Fibroblast of villous mesenchyme (primary cell): ENCODE results near the gene PPFIBP1. TPM values are rescaled to one million over a fixed set of nuclear protein-coding genes. Genes with fewer than 3 reads are reported as not detected.
A peak's percentile ranks its signal among the peaks of the same experiment; 100 is the strongest.
"Not testable (repeated sequence)": the region's sequence is repeated elsewhere in the genome, so short reads cannot be mapped to it uniquely, and the experiment has no call there.

Experiments used
- DNase-seq: peaks from one replicate; pipeline ENCODE4 v3.0.0-alpha.2; 2010; ENCODE audit warnings: low read depth
- H3K4me3 ChIP-seq: 2 replicates; pipeline ENCODE4 v1.5.1; 2011; ENCODE audit warnings: low read depth, mild to moderate bottlenecking, low read length
- CTCF ChIP-seq: IDR thresholded peaks from 2 replicates; pipeline ENCODE4 v1.5.1; 2012; ENCODE audit warnings: low read depth, mild to moderate bottlenecking, low read length; ENCODE audit not compliant: insufficient read depth
- total RNA-seq: library from RNA; depleted of rRNA; stranded (reverse); fragments of >200 nt; gene quantifications from 2 replicates; pipeline ENCODE4 v1.2.3, GENCODE V29; 2012

PPFIBP1 gene
- total RNA-seq, 1 donor, result 69.1 TPM

DNA sequence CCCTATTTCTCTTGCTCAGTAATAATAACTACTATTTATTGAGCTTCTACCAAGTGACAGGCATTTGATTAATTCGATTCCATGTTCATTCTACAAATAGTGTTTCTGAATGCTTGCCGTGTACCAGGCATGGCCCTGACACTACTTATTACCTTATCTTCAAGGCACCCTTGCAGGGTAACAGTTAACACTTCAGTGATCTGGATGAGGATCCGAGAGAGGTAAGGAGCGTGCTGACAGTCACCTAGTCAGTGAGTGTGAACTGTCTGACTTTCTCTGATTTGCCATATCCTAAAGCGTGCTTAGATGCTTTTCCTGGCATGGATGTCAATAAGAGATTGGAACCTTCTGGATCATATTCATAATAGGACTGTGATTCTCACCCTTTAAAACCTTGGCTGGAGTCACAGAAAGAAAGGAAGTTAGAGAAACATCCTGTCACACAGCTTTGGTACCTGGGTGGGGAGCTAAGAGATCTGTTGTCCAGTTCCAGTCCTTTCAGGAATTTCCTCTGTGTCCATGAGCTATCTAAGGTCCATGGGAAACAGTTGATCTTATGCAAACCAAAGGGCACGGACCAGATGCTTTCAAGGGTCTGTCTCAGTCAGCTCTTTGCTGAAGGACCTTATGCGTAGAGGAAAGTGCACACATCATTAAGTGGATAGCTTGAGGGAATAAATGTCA is 54.8 kb downstream of the PPFIBP1 start:
- H3K4me3 ChIP-seq, result no peak overlapping the region
- no peak for TF ChIP-seq CTCF
- DNase-seq, result no peak

- TF ChIP-seq CTCF, result no peak
- no peak overlapping the region for H3K4me3 ChIP-seq
- no peak for DNase-seq
Measured at GRCh38 chr12:27580561-27581330, 56.7 kb downstream of the PPFIBP1 start.

DNA sequence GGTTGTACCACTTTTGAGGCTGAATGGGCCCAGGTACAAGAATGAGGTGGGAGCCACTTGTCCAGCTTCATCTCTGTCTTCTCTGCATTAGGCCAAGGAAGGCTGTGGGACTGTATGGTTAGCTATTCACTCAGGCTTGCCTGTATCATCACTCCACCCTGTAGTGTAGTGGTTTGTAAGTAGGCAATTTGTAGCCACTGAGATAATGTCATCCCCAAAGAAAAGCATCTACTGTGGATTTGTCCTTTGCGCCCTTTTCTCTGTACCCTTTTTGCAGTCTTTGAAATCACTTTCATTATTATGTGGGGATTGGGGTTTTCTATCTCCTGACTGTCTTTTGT is 57.3 kb downstream of the PPFIBP1 start:
- DNase-seq, H3K4me3 ChIP-seq: not testable (repeated sequence)

GRCh38 chr12:27581833-27582232 is 57.8 kb downstream of the PPFIBP1 start:
- H3K4me3 ChIP-seq, result not testable (repeated sequence)
- peak; percentile 28 for DNase-seq

DNA sequence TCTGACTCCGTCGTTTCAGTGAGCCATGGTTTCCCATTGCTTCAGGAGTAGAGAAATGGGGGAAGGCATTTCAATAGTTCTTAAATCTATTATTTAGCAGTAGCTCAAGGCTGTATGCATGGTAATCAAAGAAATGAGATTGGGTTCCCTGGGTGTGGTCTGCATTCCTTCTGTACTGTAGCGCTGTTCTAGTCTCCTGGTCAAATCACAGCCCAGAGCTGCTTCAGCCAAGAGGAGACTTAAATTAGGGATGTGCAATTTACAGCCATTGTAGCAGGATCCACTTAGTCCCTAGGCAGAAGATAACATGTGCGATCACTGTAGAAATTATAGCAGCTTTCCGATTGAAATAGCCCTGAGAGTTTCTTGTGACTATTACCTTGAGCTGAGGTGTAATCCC is 58.4 kb downstream of the PPFIBP1 start:
- not testable (repeated sequence) for DNase-seq, H3K4me3 ChIP-seq

- peak; percentile 35 for DNase-seq
- H3K4me3 ChIP-seq, result no peak overlapping the region
- TF ChIP-seq CTCF, result no peak
Measured at GRCh38 chr12:27583057-27583797, 59.2 kb downstream of the PPFIBP1 start.

DNA sequence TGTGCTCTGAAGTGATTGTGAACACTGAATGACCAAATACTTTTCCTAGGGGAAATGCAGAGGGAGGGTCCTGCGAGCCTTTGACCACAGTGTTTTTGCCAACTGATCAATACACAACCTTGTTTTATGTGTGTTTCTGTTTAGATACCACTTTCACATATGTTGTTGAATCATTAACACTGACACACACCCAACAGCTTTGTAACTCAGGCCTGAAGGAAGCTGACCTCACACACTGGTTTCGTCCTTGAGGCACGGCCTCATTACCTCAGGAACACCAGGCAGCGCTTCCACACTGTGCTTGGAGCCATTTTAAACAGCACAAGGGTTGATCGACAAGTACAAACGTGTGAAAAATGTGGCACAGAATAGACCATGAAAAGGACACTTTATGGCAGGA is 60.0 kb downstream of the PPFIBP1 start:
- no peak overlapping the region for H3K4me3 ChIP-seq
- TF ChIP-seq CTCF, result no peak
- no peak for DNase-seq

- no peak overlapping the region for H3K4me3 ChIP-seq
- no peak for DNase-seq
- no peak for TF ChIP-seq CTCF
Measured at GRCh38 chr12:27585739-27586265, 61.8 kb downstream of the PPFIBP1 start.

- not testable (repeated sequence) for H3K4me3 ChIP-seq, DNase-seq
Measured at GRCh38 chr12:27588075-27588730, 64.2 kb downstream of the PPFIBP1 start.
